GM10266 (cell line): ENCODE data around the gene TRIM66.

Experiments used
- DNase-seq: peaks from one replicate; pipeline ENCODE4 v3.0.0; 2012; ENCODE audit errors: extremely low spot score
- TF ChIP-seq, protein P1 (sequence below): IDR thresholded peaks from 2 replicates; pipeline ENCODE4 v1.5.1; 2012; ENCODE audit warnings: mild to moderate bottlenecking, low read depth; ENCODE audit not compliant: control insufficient read depth, insufficient read depth; ENCODE audit errors: missing control alignments

The TRIM66 gene

DNA sequence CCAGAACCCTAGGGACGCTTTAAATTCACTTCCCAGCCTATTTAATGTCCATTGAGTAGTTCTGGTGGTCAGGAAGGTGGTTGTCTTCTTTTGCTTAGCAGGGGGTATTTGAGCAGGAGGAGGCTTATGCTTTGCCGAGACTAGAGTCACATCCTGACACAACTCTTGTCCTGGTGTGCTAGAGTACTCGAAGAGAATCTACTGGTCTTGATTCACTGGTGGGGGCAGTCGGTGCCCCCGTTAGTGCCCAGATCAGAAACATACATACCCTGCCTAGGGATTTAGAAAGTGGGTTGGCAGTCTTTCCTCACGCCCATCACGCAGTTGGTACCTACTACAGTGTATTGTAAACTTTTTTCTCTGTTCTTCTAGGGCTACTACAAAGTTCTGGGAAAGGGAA lies 2.8 kb upstream of the TRIM66 start:
- no peak for DNase-seq
- TF ChIP-seq, protein P1, sequence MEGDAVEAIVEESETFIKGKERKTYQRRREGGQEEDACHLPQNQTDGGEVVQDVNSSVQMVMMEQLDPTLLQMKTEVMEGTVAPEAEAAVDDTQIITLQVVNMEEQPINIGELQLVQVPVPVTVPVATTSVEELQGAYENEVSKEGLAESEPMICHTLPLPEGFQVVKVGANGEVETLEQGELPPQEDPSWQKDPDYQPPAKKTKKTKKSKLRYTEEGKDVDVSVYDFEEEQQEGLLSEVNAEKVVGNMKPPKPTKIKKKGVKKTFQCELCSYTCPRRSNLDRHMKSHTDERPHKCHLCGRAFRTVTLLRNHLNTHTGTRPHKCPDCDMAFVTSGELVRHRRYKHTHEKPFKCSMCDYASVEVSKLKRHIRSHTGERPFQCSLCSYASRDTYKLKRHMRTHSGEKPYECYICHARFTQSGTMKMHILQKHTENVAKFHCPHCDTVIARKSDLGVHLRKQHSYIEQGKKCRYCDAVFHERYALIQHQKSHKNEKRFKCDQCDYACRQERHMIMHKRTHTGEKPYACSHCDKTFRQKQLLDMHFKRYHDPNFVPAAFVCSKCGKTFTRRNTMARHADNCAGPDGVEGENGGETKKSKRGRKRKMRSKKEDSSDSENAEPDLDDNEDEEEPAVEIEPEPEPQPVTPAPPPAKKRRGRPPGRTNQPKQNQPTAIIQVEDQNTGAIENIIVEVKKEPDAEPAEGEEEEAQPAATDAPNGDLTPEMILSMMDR = no peak

DNA sequence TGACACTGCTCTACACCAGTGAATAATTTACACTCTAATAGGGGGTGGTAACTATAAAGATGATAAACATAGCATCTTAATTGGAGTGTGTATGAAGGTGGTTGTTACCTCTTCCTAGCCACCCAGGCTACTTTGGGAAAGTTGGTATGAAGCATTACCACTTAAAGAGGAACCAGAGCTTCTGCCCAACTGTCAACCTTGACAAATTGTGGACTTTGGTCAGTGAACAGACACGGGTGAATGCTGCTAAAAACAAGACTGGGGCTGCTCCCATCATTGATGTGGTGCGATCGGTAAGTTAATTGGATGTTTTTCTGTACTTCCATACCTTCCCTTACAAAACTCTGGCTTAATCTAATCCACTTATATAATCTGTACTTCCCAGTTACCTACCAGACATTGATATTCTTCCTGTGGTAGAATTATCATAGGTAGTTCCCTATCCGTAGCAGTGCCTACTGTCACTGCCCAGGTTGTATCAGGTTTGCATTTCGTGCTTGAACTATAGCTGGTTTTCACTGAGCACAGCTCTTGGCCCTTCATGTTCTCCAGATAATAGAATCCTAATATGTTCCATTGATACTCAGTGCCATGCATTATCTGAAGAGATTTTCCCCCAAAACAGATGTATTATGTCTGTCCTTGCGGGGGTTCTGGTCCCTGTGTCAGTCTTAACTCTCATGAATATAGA lies 2.3 kb upstream of the TRIM66 start:
- TF ChIP-seq, protein P1 = no peak
- DNase-seq = no peak

DNA sequence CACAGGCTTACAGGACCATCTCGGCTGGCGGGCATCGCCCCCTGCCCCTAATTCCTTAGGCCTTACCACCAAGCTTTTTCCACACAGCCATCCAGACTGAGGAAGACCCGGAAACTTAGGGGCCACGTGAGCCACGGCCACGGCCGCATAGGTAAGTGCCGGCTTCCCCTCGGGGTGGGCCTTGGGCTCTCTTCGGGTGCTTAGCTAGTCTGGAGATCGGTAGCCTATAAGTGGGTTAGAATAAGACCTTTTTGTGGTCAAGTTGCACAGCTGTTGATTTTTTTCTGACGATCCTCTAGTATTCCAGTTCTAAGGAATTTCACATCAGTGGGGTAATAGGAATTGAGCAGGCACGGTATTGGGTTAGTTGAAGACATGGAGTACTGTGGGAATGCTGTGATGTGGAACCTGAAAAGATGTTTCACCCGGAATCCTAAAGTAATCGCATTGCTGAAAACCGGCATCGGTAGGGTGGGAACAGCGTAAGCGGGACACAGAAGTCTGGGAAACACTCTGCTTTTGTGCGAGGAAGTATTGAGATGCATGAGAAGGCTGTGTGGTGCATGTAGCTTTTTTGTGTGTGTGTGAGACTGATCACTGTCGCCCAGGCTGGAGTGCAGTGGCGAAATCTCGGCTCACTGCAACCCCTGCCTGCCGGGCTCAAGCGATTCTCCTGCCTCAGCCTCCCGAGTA lies 796 bp upstream of the TRIM66 start:
- TF ChIP-seq, protein P1 = no peak
- no peak for DNase-seq

DNA sequence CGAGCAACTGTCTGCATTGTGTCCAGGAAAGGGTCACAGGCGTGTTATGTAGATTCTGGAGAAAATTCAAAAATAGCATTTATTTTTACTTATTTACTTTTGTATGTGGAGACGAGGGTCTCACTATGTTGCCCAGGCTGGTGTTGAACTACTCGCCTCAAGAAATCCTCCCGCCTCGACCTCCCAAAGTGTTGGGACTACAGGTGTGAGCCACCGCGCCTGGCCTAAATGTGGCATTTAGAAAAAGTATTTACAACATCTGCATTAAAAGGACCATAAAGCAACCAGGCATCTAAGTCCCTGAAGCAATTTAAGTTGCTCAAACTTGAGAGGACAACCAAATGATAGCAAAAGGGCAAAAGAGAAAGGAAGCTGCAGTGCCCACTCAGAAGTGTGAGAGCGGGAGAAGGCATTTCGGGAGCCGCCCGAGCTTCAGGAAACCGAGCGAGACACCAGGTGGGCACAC lies 595 bp downstream of the TRIM66 start:
- no peak for DNase-seq
- TF ChIP-seq, protein P1 = no peak

DNA sequence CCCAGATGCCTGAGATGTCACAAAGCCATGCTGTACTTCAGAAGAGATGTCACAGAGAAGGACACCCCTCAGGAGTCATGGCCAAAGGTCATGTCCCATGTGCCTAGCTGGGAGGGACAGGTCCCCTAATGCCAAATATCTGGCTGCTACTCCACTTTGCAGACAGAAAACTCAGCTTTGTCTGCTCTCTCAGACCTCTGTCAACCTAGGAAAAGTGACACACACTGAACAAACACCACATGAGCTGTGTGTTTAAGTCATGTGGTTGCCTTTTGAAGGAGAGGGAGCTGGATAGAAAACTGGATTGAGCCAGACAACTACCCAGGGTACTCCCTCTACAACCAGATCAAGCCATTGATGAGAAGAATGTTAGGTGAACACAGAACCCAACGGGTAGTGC lies 3.5 kb downstream of the TRIM66 start:
- DNase-seq = no peak
- TF ChIP-seq, protein P1 = no peak

DNA sequence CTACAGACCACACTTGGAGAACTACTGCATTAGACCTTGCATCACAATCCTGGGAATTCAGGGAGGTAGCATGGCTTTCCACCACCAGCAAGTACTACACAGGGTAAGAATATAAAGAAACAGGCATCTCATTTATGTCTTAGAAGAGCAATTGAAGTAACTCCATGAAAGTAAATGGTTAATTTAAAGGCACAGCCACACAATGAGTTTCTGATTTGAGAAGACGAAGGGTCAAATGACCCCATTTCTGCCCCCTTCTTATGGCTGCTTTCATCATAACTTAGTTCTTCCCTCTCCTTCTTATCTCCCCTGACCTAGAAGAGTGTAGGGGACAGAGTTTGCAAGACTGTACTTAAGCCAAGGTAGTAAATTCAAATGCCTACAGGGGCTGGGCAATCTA lies 6.0 kb downstream of the TRIM66 start:
- TF ChIP-seq, protein P1 = no peak
- DNase-seq = no peak

DNA sequence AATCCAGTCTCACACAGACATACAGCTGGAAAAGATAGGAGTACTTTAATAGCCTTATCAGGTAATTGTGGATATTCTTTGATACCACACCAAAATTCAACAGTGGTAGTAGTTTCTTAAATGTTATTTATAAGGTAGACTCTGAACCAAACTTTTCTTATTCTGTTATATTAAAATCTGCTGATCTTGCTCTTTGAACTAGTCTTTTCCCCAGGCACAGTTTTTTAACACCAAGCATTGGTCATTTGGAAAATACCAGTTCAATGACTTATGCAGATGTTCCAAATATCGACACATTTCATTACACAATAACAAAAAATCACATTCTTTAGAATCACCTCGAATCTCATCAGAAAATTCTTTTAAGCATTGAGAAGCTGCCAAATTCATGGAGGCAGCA lies 7.6 kb downstream of the TRIM66 start:
- TF ChIP-seq, protein P1 = no peak
- no peak for DNase-seq
